Measurements from ENCODE around the gene TBXA2R.

The TBXA2R gene

GRCh38 chr19:3550947-3551791 is 55.5 kb downstream of the TBXA2R start:
- no peak for FAIRE-seq

- FAIRE-seq: no peak
Observed at GRCh38 chr19:3549816-3550215, 56.9 kb downstream of the TBXA2R start.

GRCh38 chr19:3548606-3549005 is 58.1 kb downstream of the TBXA2R start:
- no peak for FAIRE-seq

DNA sequence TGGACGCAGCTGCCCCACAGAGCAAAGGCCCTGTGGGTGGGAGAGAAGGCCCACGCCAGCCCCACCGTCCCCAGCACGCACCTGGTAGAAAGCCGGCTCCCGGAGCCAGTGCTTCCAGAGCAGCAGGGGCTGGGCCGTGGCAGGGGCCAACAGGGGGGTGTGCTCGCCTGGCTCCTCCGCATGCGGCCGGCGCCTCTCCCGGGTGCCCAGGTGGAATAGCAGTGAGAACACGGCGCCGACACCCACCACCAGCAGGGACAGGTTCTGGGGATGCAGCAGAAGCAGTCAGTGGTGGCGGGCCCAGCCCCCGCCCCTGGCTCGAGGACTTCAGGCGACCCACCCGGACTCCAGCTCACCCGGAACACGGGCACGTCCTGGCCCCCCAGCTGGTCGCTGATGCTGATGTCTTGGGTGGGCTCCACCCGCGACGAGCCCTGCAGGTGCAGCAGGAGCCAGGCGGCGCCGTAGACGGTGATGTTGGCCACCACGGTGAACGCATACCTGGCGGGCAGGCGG is 58.9 kb downstream of the TBXA2R start:
- no peak for FAIRE-seq

- FAIRE-seq: no peak
Observed at GRCh38 chr19:3547301-3547731, 59.4 kb downstream of the TBXA2R start.

DNA sequence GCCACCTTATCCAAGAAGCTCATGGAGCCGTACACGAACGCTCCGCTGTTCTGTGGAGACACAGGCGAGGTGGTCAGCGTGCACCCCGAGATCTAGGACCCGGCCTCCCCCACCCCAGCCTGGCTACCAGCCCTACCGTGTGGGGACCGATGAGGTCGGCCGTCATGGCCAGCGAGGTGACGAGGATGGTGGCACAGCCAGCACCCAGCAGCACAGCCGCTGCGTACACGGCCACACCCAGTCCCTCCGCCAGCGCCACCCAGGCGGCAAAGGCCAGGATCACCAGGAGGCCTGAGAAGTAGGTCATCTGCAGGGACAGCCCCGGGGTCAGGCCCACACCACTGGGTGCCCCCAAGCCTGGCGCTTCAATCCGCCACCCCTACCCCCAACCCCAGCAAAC is 60.6 kb downstream of the TBXA2R start:
- FAIRE-seq: no peak

- no peak for FAIRE-seq
Observed at GRCh38 chr19:3545669-3546034, 61.0 kb downstream of the TBXA2R start.

DNA sequence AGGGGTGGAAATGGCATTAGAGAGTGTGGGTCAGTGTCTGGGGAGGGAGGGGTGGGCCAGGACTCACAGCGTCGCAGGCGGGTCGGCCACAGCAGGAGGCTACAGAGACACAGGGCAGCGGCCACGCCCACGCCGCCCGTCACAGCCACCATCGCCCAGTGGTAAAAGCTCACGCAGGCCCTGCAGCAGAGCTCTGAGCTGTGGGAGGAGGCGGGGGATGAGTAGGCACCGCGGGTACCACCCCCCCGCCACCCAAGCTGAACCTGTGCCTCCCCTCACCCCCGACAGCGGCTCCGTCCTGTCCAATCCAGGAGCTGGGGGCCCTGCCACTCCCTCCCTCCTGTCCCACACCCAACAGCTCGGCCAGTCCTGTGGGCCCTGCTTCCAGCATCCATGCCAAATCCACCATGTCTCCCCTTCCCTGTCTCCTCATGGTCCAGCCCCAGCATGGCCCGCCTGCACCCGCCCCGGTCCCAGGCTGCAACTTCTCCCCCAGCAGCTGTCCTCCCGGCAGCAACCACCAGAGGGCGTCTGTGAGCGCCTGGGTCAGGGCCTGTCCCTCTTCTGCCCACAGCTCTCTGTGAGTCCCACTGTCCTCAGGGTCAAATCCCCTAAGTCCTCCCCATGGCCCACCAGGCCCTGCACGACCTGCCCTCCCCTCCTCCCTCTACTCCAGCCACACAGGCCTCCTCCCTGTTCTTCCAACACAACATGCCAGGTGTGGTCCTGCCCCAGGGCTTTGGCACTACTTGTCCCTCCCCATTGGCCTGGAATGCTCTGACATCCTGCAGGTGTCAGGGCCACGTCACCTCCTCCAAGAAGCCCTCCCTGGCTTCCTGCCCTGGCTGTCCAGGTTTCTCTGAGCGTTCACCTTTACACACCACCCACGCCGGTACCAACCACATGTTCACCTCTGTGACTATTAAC is 61.7 kb downstream of the TBXA2R start:
- no peak for FAIRE-seq
